ENCODE data around the gene HPS4. TPM values are rescaled to one million over a fixed set of nuclear protein-coding genes. Genes with fewer than 3 reads are reported as not detected.

Gene HPS4
- total RNA-seq, 1 experiment from 2014 or later: 21.2 TPM

DNA sequence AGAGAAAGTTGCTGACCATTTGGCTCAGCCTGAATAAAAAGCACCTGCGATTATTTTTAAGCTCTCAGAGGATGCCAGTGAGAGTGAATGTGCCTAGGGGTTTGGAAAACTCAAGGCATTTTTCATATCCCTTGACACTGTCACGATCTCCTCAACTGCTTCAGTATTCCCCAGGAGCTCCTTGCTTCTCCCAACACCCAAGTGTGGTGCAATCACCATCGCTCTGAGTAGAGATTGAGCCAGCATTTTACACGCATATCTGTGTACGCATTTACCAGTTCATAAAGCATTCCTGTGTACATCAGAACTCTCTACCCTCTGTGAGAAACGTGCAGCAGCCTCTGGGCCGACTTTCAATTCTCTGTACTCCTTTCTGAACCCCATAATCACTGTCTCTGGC, 1.4 kb upstream of the HPS4 start:
- H3K4me2 ChIP-seq: peak overlapping the region; percentile 79
- POLR2A ChIA-PET (ENCODE audit: unreplicated experiment): interaction anchor here (0.5 kb wide), 1 partner anchor 1434 kb away, joined by 5 read pairs; the partner anchor contains the start of gene PITPNB
- H3K9me2 ChIP-seq (ENCODE audit: insufficient read depth): no peaks in the 10 kb centered on the region
- BruUV-seq (replicated peaks): no TSS peak
- intact Hi-C loops (cut with micrococcal nuclease; ENCODE audit: unreplicated experiment): no loop called here
- H3K4me3 ChIP-seq: peak overlapping the region; percentile 81; the same call in 1 of the 2 replicates
- no peak for TF ChIP-seq EZH2 (IDR thresholded peaks at IDR 0.05; ENCODE audit: low read depth)
- TF ChIP-seq, protein P1, sequence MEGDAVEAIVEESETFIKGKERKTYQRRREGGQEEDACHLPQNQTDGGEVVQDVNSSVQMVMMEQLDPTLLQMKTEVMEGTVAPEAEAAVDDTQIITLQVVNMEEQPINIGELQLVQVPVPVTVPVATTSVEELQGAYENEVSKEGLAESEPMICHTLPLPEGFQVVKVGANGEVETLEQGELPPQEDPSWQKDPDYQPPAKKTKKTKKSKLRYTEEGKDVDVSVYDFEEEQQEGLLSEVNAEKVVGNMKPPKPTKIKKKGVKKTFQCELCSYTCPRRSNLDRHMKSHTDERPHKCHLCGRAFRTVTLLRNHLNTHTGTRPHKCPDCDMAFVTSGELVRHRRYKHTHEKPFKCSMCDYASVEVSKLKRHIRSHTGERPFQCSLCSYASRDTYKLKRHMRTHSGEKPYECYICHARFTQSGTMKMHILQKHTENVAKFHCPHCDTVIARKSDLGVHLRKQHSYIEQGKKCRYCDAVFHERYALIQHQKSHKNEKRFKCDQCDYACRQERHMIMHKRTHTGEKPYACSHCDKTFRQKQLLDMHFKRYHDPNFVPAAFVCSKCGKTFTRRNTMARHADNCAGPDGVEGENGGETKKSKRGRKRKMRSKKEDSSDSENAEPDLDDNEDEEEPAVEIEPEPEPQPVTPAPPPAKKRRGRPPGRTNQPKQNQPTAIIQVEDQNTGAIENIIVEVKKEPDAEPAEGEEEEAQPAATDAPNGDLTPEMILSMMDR (conservative IDR thresholded peaks at IDR 0.05): no peak
- peaks cover 36% of the 10 kb centered on the region for H3K79me2 ChIP-seq (ENCODE audit: low read depth)
- H3K36me3 ChIP-seq (ENCODE audit: low read depth): 0 out of 2 replicates have a peak, but pooled peaks cover 6% of the 10 kb centered on the region
- no peak overlapping the region for H3K27ac ChIP-seq
- no peaks in the 10 kb centered on the region for H3K27me3 ChIP-seq (ENCODE audit: insufficient read depth, low read depth)
- CTCF ChIA-PET: no interaction called here
- H4K20me1 ChIP-seq (ENCODE audit: insufficient read depth): no peaks in the 10 kb centered on the region
- H3K9me3 ChIP-seq (ENCODE audit: insufficient read depth, low read depth): no peaks in the 10 kb centered on the region
- no peaks in the 10 kb centered on the region for H3F3A ChIP-seq (ENCODE audit: insufficient read depth, low read depth)
- no peak for DNase-seq
- peaks cover 23% of the 10 kb centered on the region for H3K4me1 ChIP-seq (replicated peaks; ENCODE audit: insufficient read depth)
- no peak overlapping the region for H2AFZ ChIP-seq

DNA sequence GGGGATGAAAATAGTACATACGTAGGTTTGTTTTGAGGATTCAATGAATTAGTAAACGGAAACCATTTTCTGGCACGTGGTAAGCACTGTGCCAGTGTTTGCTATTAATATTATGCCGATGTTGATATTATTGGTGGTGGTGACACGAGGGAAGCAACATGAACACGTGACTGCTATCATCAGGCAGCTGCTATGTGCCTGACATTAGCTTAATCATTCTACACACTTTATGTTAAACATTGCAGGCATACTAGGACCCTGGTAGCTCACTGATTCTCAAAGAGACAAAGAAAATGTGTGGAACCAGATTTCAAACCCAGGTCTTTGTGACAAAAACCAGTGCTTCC, 750 bp upstream of the HPS4 start:
- intact Hi-C loops (cut with micrococcal nuclease; ENCODE audit: unreplicated experiment): no loop called here
- peak overlapping the region; percentile 96 for H2AFZ ChIP-seq
- H4K20me1 ChIP-seq (ENCODE audit: insufficient read depth): no peaks in the 10 kb centered on the region

DNA sequence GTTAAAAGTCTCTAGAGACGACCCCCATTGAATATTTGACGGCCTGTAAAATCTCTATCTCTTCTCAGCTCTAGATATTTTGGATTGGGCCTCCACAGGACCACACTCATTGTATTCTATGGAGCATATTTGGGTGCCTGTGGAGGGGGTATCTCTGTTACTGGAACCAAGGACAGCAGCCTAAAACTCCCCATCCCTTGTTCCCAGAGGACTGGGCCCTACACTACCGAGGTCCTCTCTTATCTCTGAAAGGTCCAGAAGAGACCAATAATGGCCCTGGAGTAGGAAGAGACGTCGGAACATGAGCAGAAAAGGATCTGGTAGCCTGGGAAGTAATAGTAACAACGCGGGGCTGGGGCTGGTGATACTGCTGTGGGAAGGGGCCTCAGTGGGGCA, 542 bp downstream of the HPS4 start:
- POLR2A ChIA-PET (ENCODE audit: unreplicated experiment): interaction anchor here (0.5 to 0.6 kb wide), 2 partner anchors 177 to 1928 kb away, joined by 4 to 7 read pairs; no protein-coding TSS in a partner anchor
- CTCF ChIA-PET: no interaction called here
- TF ChIP-seq, protein P1 (conservative IDR thresholded peaks at IDR 0.05): no peak
- TF ChIP-seq EZH2 (IDR thresholded peaks at IDR 0.05; ENCODE audit: low read depth): no peak
- Histone ChIP-seq H3K27me3 (ENCODE audit: insufficient read depth, low read depth) (no peaks in the 10 kb centered on the region), H3K36me3 (ENCODE audit: low read depth) (0 out of 2 replicates have a peak, but pooled peaks cover 3% of the 10 kb centered on the region), H3K9me2 (ENCODE audit: insufficient read depth) (no peaks in the 10 kb centered on the region), H3K4me2 (peak overlapping the region; percentile 91), H4K20me1 (ENCODE audit: insufficient read depth) (no peaks in the 10 kb centered on the region), H2AFZ (peak overlapping the region; percentile 96), H3K79me2 (ENCODE audit: low read depth) (peaks cover 36% of the 10 kb centered on the region), H3K4me1 (replicated peaks; ENCODE audit: insufficient read depth) (peaks cover 23% of the 10 kb centered on the region), H3K9me3 (ENCODE audit: insufficient read depth, low read depth) (no peaks in the 10 kb centered on the region), H3F3A (ENCODE audit: insufficient read depth, low read depth) (no peaks in the 10 kb centered on the region), H3K4me3 (peak overlapping the region; percentile 81), H3K27ac (peak overlapping the region; percentile 63)
- BruUV-seq (replicated peaks): no TSS peak
- no peak for DNase-seq
- intact Hi-C loops (cut with micrococcal nuclease; ENCODE audit: unreplicated experiment): no loop called here

More for the DNA sequence above, 750 bp upstream of the HPS4 start:
- BruUV-seq (replicated peaks): TSS peak; percentile 39
- H3K4me3 ChIP-seq: peak overlapping the region; percentile 81
- H3K9me3 ChIP-seq (ENCODE audit: insufficient read depth, low read depth): no peaks in the 10 kb centered on the region
- peak overlapping the region; percentile 49 for H3K27ac ChIP-seq
- peaks cover 23% of the 10 kb centered on the region for H3K4me1 ChIP-seq (replicated peaks; ENCODE audit: insufficient read depth)
- H3K36me3 ChIP-seq (ENCODE audit: low read depth): 0 out of 2 replicates have a peak, but pooled peaks cover 3% of the 10 kb centered on the region
- no peaks in the 10 kb centered on the region for H3F3A ChIP-seq (ENCODE audit: insufficient read depth, low read depth)
- ChIA-PET POLR2A (ENCODE audit: unreplicated experiment) (interaction anchor here (0.5 kb wide), 1 partner anchor 1435 kb away, joined by 5 read pairs; the partner anchor contains the start of gene PITPNB), CTCF (interaction anchor here (0.5 kb wide), 1 partner anchor 702 kb away, joined by 15 read pairs; no protein-coding TSS in a partner anchor)
- H3K4me2 ChIP-seq: peak overlapping the region; percentile 79
- TF ChIP-seq, protein P1 (conservative IDR thresholded peaks at IDR 0.05): no peak
- no peak for TF ChIP-seq EZH2 (IDR thresholded peaks at IDR 0.05; ENCODE audit: low read depth)
- H3K79me2 ChIP-seq (ENCODE audit: low read depth): peaks cover 36% of the 10 kb centered on the region
- no peak for DNase-seq
- no peaks in the 10 kb centered on the region for H3K9me2 ChIP-seq (ENCODE audit: insufficient read depth)
- H3K27me3 ChIP-seq (ENCODE audit: insufficient read depth, low read depth): no peaks in the 10 kb centered on the region

Measured in PC-9 (cell line).